Right lobe of liver (tissue), 6 donors: Measurements from ENCODE around the gene IRS4. TPM values are rescaled to one million over a fixed set of nuclear protein-coding genes. Genes with fewer than 3 reads are reported as not detected.

Experiments used
- ATAC-seq, 4 donors: fragments of 200-7000 bp; cut with Tn5 transposase; one replicate each; pipeline ENCODE4 v1.9.1; 2020; ENCODE audit warnings: mild to moderate bottlenecking in 4 of 4, moderate library complexity in 4 of 4
- DNase-seq, 3 donors: peaks; one replicate each; pipeline ENCODE4 v3.0.0-alpha.2; 2020
- H3K27ac ChIP-seq, 3 donors: fragments of 200-600 bp; one replicate each; pipeline ENCODE4 v1.8.0; 2022
- H3K27me3 ChIP-seq, 2 donors: fragments of 200-600 bp; one replicate each; pipeline ENCODE4 v1.8.0; 2022
- H3K36me3 ChIP-seq, 4 donors: fragments of 200-600 bp; sonication (generic) in 1 of 4; one replicate each; pipeline versions ENCODE4 v1.5.1 to v1.8.0; 2017 to 2022; ENCODE audit warnings: control low read depth in 1 of 4
- H3K4me1 ChIP-seq, 4 donors: fragments of 200-600 bp; sonication (generic) in 1 of 4; one replicate each; pipeline versions ENCODE4 v1.5.1 to v1.8.0; 2017 to 2022; ENCODE audit warnings: control low read depth in 1 of 4
- H3K4me3 ChIP-seq, 3 donors: fragments of 200-600 bp; one replicate each; pipeline ENCODE4 v1.8.0; 2022
- H3K9me3 ChIP-seq, 4 donors: fragments of 200-600 bp; sonication (generic) in 1 of 4; one replicate each; pipeline versions ENCODE4 v1.5.1 to v1.8.0; 2017 to 2022; ENCODE audit warnings: control low read depth in 1 of 4
- POLR2A ChIP-seq: fragments of 450-650 bp; IDR thresholded peaks from one replicate; pipeline ENCODE4 v1.6.1; 2017; ENCODE audit warnings: antibody characterized with exemption, mild to moderate bottlenecking
- WGBS: methylation state at CpG from one replicate; pipeline ENCODE4 v1.1.6; 2018; ENCODE audit warnings: low coverage, low lambda C conversion rate; ENCODE audit not compliant: insufficient coverage; ENCODE audit errors: missing lambda C conversion rate; 5-methylcytosine and 5-hydroxymethylcytosine counted together
- intact Hi-C, 2 donors: fragments of 100-400 bp; cut with DNase I; formaldehyde crosslinking; loops; one replicate each; pipeline versions ENCODE4 v1.11.2 to v1.14.1; 2022
- long read RNA-seq: library from polyadenylated mRNA; unstranded; transcript quantifications from one replicate; pipeline ENCODE4 v2.0.0, GENCODE V29; 2019
- total RNA-seq, 6 experiments: library from RNA; depleted of rRNA in 2 of 6; stranded (reverse); fragments of >200 nt in 2 of 6; fragmentation: NEBNext Ultra II Directional in 3 of 6; extraction: Animal tissue kit (Norgen Biotek cat#: 25700) in 3 of 6; gene quantifications; one replicate each; pipeline versions ENCODE4 v1.1.0 to v1.2.4, GENCODE V29; 2016 to 2023
- TF ChIP-seq, protein P1 (sequence below), 4 donors: fragments of 200-600 bp in 3 of 4; fragments of 450-650 bp in 1 of 4; IDR thresholded peaks; one replicate each; pipeline versions ENCODE4 v1.5.1 to v1.8.0; 2016 to 2022; ENCODE audit warnings: antibody characterized with exemption in 4 of 4, mild to moderate bottlenecking in 2 of 4
- donor health status: DM: no; HTN: yes; CAD: no.
- donor health status: DM: no; HTN: no; CAD: no.
- donor health status: DM: no; HTN: no; CAD: no.
- donor health status: DM: no; HTN: yes; CAD: no.
- donor health status: DM: no; HTN: yes; CAD: no.

The IRS4 gene
- total RNA-seq: not detected
- long read RNA-seq: 0 reads

DNA sequence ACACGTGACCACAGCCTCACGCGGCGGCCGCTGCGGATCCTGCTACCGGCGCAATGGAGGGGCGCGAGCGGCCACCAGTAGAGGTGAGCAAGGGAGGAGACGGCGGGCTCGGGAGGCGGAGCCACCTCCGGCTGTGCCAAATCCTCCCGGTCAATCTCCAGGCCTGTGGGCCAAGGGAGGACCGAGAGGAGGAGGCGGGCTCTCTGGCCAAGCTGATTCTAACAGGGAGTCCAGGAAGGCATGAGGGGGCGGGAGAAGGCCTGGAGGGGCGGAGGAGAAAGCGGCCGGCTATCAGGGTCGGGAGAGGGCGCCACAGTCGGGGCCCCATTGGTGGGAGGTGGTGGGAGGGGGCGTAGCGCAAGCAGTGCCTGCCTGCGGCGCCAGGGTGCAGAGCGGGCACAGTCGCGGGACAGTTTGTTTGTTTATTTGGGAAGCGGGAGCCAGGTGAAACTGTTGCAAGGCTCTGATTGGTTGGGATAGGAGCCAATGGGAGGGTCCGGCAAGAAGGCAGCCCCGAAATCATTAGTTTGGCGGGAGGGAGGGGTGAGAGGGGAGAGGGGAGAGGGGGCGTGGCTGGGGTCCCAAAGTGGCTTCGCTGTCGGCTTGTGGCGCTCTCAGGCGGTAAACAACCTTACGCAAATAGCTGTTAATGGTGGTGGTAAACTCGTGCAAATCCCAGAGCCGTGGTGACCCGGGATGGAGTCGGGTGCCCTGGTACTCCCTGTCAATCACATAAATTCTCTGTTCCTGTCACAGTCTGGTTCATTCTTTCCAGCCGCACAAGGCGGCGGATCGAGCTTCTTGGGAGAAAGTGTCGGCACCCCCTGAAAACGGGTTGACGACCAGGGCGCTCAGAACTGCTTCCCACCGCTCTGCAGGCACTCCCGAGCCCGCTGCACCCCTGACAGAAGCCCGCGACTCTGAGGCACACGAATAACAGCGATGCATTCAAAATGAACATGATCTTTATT lies at the start of gene IRS4:
Gene IRS4 (minus strand): TSS at position 55 of the 971 bp plus-strand sequence.
- WGBS: 18% methylated on average over 20 of the region's 62 CpGs
- peaks cover 0 to 15% of the 10 kb centered on the region in 2 donors for H3K27me3 ChIP-seq
- intact Hi-C loops: no loop called here
- no peaks in the 10 kb centered on the region for H3K36me3 ChIP-seq
- H3K4me3 ChIP-seq: no peak within 1 kb of the TSS
- no peak within 1 kb of the TSS for H3K27ac ChIP-seq
- TF ChIP-seq, protein P1, sequence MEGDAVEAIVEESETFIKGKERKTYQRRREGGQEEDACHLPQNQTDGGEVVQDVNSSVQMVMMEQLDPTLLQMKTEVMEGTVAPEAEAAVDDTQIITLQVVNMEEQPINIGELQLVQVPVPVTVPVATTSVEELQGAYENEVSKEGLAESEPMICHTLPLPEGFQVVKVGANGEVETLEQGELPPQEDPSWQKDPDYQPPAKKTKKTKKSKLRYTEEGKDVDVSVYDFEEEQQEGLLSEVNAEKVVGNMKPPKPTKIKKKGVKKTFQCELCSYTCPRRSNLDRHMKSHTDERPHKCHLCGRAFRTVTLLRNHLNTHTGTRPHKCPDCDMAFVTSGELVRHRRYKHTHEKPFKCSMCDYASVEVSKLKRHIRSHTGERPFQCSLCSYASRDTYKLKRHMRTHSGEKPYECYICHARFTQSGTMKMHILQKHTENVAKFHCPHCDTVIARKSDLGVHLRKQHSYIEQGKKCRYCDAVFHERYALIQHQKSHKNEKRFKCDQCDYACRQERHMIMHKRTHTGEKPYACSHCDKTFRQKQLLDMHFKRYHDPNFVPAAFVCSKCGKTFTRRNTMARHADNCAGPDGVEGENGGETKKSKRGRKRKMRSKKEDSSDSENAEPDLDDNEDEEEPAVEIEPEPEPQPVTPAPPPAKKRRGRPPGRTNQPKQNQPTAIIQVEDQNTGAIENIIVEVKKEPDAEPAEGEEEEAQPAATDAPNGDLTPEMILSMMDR (IDR thresholded peaks at IDR 0.05): no peak
- no peak for TF ChIP-seq POLR2A
- DNase-seq (peak in 1 of 3 donors; percentile 47), ATAC-seq (peak in 1 of 4 donors; percentile 38)
- H3K9me3 ChIP-seq: no peaks in the 10 kb centered on the region
- no peaks in the 10 kb centered on the region for H3K4me1 ChIP-seq

DNA sequence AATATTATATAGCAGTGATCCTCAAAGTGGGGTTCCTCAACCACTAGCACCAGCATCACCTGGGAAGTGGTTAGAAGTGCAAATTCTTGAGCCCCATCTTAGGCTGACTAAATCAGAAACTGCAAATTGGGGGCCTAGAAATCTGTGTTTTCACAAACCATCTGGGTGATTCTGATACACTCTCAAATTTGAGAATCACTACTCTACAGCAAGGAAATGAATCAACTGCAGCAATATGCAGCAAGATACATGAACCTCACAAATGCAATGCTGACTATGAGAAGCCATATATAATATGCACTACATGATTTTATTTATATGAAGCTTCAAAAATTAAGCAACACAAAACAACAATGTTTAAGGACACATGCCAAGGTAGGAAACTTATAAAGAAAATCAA lies 36.2 kb upstream of the IRS4 start:
- H3K4me1 ChIP-seq: no peaks in the 10 kb centered on the region
- intact Hi-C loops: no loop called here
- no peak for TF ChIP-seq POLR2A
- TF ChIP-seq, protein P1 (IDR thresholded peaks at IDR 0.05): no peak

DNA sequence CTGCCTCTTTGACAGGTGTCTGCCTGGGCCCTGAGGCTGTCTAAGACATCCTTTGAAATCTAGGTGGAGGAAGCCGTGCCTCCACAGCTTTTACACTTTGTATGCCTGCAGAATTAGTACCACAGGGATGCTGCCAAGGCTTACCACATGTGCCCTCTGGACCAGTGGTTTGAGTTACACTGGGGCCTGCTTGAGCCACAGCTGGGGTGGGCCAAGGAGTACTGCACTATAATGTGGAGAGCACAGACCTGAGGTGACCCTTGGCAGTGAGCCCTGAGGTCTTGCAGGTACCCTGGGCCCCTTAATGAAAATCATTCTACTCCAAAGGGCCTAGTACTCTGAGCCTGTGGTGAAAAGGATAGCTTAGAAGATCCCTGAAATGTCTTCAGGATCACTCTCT lies 27.2 kb upstream of the IRS4 start:
- WGBS: 43% methylated on average over 1 of the region's 1 CpG
- DNase-seq: no peak
- Histone ChIP-seq H3K27me3 (no peaks in the 10 kb centered on the region), H3K4me3 (no peak overlapping the region), H3K27ac (no peak overlapping the region), H3K4me1 (no peaks in the 10 kb centered on the region), H3K9me3 (no peaks in the 10 kb centered on the region), H3K36me3 (no peaks in the 10 kb centered on the region)
- intact Hi-C loops: no loop called here
- peak in 1 of 4 donors; percentile 26 for ATAC-seq
- no peak for TF ChIP-seq POLR2A
- TF ChIP-seq, protein P1 (IDR thresholded peaks at IDR 0.05): no peak

More for the DNA sequence above, 36.2 kb upstream of the IRS4 start:
- no peak for DNase-seq
- Histone ChIP-seq H3K36me3 (no peaks in the 10 kb centered on the region), H3K27ac (no peak overlapping the region), H3K9me3 (no peaks in the 10 kb centered on the region), H3K27me3 (no peaks in the 10 kb centered on the region), H3K4me3 (no peak overlapping the region)
- ATAC-seq: no peak

DNA sequence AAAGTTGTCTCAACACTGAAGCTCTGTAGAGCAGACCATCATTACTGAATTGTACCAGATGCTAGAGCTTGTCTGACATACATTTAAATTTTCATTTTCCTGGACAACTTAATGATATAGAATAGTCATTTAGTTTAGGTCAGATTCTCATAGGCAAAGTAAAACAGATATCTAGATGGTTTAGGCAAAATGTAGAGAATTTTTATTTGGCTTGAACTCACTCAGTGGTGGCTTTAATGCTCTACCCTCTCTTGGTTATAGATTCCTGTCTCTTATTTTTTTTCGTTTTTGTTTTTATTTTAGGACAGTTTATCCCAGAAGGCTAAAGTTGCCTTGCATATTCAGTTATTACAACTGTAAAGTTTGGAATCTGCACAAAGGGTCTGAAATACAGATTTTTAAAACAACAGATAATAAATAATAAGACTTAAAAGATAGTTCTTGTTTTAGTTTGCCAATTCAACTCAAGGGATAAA lies 4.0 kb upstream of the IRS4 start:
- H3K4me1 ChIP-seq: no peaks in the 10 kb centered on the region
- intact Hi-C loops: no loop called here
- peaks cover 0 to 10% of the 10 kb centered on the region in 2 donors for H3K27me3 ChIP-seq
- no peak for DNase-seq
- H3K36me3 ChIP-seq: no peaks in the 10 kb centered on the region
- ATAC-seq: no peak
- TF ChIP-seq, protein P1 (IDR thresholded peaks at IDR 0.05): no peak
- no peak for TF ChIP-seq POLR2A
- H3K9me3 ChIP-seq: no peaks in the 10 kb centered on the region
- no peak overlapping the region for H3K4me3 ChIP-seq
- 22% methylated on average over 1 of the region's 1 CpG for WGBS
- no peak overlapping the region for H3K27ac ChIP-seq
